HUES6 (cell line): Measurements from ENCODE around the gene MOSMO.

Experiments
- H3K27ac ChIP-seq: 2 replicates; pipeline ENCODE4 v1.7.0; 2013; ENCODE audit warnings: low read depth, mild to moderate bottlenecking, low read length, inconsistent platforms
- H3K27me3 ChIP-seq: 2 replicates; pipeline ENCODE4 v1.6.1; 2013; ENCODE audit warnings: low read length; ENCODE audit not compliant: control insufficient read depth, insufficient read depth
- H3K36me3 ChIP-seq: 2 replicates; pipeline ENCODE4 v1.6.1; 2013; ENCODE audit warnings: low read length; ENCODE audit not compliant: control insufficient read depth, insufficient read depth
- H3K4me1 ChIP-seq: 2 replicates; pipeline ENCODE4 v1.6.1; 2013; ENCODE audit warnings: low read length; ENCODE audit not compliant: control insufficient read depth, insufficient read depth
- H3K4me3 ChIP-seq: 2 replicates; pipeline ENCODE4 v1.5.1; 2013; ENCODE audit warnings: low read depth, low read length
- H3K9ac ChIP-seq: one replicate; pipeline ENCODE4 v1.6.1; 2013; ENCODE audit warnings: mild to moderate bottlenecking, low read length
- H3K9me3 ChIP-seq: 2 replicates; pipeline ENCODE4 v1.6.1; 2013; ENCODE audit warnings: low read depth, low read length; ENCODE audit not compliant: control insufficient read depth, insufficient read depth

Gene MOSMO

GRCh38 chr16:21986692-21987246 lies 21.1 kb upstream of the MOSMO start:
- no peak overlapping the region for H3K4me3 ChIP-seq
- H3K4me1 ChIP-seq = no peaks in the 10 kb centered on the region
- no peak overlapping the region for H3K9ac ChIP-seq
- H3K36me3 ChIP-seq = peaks cover 27% of the 10 kb centered on the region
- no peak overlapping the region for H3K27ac ChIP-seq
- no peaks in the 10 kb centered on the region for H3K9me3 ChIP-seq
- H3K27me3 ChIP-seq = no peaks in the 10 kb centered on the region

- H3K27me3 ChIP-seq = no peaks in the 10 kb centered on the region
- no peak overlapping the region for H3K27ac ChIP-seq
- no peaks in the 10 kb centered on the region for H3K4me1 ChIP-seq
- peaks cover 21% of the 10 kb centered on the region for H3K36me3 ChIP-seq
- no peak overlapping the region for H3K4me3 ChIP-seq
- H3K9ac ChIP-seq = no peak overlapping the region
- no peaks in the 10 kb centered on the region for H3K9me3 ChIP-seq
Measured at GRCh38 chr16:21987498-21987897, 20.4 kb upstream of the MOSMO start.

GRCh38 chr16:21989133-21989532 lies 18.8 kb upstream of the MOSMO start:
- no peaks in the 10 kb centered on the region for H3K9me3 ChIP-seq
- H3K27ac ChIP-seq = no peak overlapping the region
- no peak overlapping the region for H3K4me3 ChIP-seq
- H3K4me1 ChIP-seq = no peaks in the 10 kb centered on the region
- H3K27me3 ChIP-seq = no peaks in the 10 kb centered on the region
- no peak overlapping the region for H3K9ac ChIP-seq
- peaks cover 4% of the 10 kb centered on the region for H3K36me3 ChIP-seq

GRCh38 chr16:21989751-21990150 lies 18.2 kb upstream of the MOSMO start:
- no peak overlapping the region for H3K27ac ChIP-seq
- no peak overlapping the region for H3K9ac ChIP-seq
- no peaks in the 10 kb centered on the region for H3K9me3 ChIP-seq
- H3K4me3 ChIP-seq = no peak overlapping the region
- H3K27me3 ChIP-seq = no peaks in the 10 kb centered on the region
- no peaks in the 10 kb centered on the region for H3K36me3 ChIP-seq
- H3K4me1 ChIP-seq = no peaks in the 10 kb centered on the region

- Histone ChIP-seq H3K9me3 (no peaks in the 10 kb centered on the region), H3K27ac (no peak overlapping the region), H3K4me1 (no peaks in the 10 kb centered on the region), H3K4me3 (no peak overlapping the region), H3K9ac (no peak overlapping the region), H3K36me3 (no peaks in the 10 kb centered on the region), H3K27me3 (no peaks in the 10 kb centered on the region)
Measured at GRCh38 chr16:21990381-21990944, 17.4 kb upstream of the MOSMO start.

GRCh38 chr16:21991621-21992020 lies 16.3 kb upstream of the MOSMO start:
- no peaks in the 10 kb centered on the region for H3K4me1 ChIP-seq
- H3K27me3 ChIP-seq = no peaks in the 10 kb centered on the region
- H3K9me3 ChIP-seq = no peaks in the 10 kb centered on the region
- H3K36me3 ChIP-seq = no peaks in the 10 kb centered on the region
- H3K27ac ChIP-seq = no peak overlapping the region
- no peak overlapping the region for H3K9ac ChIP-seq
- H3K4me3 ChIP-seq = no peak overlapping the region

- no peak overlapping the region for H3K4me3 ChIP-seq
- H3K27ac ChIP-seq = no peak overlapping the region
- H3K9me3 ChIP-seq = no peaks in the 10 kb centered on the region
- H3K4me1 ChIP-seq = no peaks in the 10 kb centered on the region
- H3K27me3 ChIP-seq = no peaks in the 10 kb centered on the region
- no peaks in the 10 kb centered on the region for H3K36me3 ChIP-seq
- H3K9ac ChIP-seq = no peak overlapping the region
Measured at GRCh38 chr16:21994856-21995465, 12.9 kb upstream of the MOSMO start.

GRCh38 chr16:21996923-21997696 lies 10.8 kb upstream of the MOSMO start:
- Histone ChIP-seq H3K36me3 (no peaks in the 10 kb centered on the region), H3K4me3 (no peak overlapping the region), H3K27me3 (no peaks in the 10 kb centered on the region), H3K27ac (no peak overlapping the region), H3K9me3 (no peaks in the 10 kb centered on the region), H3K4me1 (peaks cover 3% of the 10 kb centered on the region; the same call in 1 of the 2 replicates), H3K9ac (no peak overlapping the region)

- H3K9me3 ChIP-seq = no peaks in the 10 kb centered on the region
- H3K4me3 ChIP-seq = no peak overlapping the region
- peaks cover 3% of the 10 kb centered on the region; the same call in 1 of the 2 replicates for H3K4me1 ChIP-seq
- H3K36me3 ChIP-seq = no peaks in the 10 kb centered on the region
- H3K27ac ChIP-seq = no peak overlapping the region
- no peaks in the 10 kb centered on the region for H3K27me3 ChIP-seq
- no peak overlapping the region for H3K9ac ChIP-seq
Measured at GRCh38 chr16:21997697-21998480, 10.0 kb upstream of the MOSMO start.

- Histone ChIP-seq H3K27me3 (peaks cover 15% of the 10 kb centered on the region; the same call in 1 of the 2 replicates), H3K9me3 (no peaks in the 10 kb centered on the region), H3K9ac (no peak overlapping the region), H3K27ac (no peak overlapping the region), H3K4me3 (no peak overlapping the region; the same call in 1 of the 2 replicates), H3K36me3 (no peaks in the 10 kb centered on the region), H3K4me1 (peaks cover 3% of the 10 kb centered on the region; the same call in 1 of the 2 replicates)
Measured at GRCh38 chr16:22001591-22001990, 6.3 kb upstream of the MOSMO start.
